ENCODE data around the gene TMEM126A.

TMEM126A gene

GRCh38 chr11:85694385-85694980, 46.7 kb downstream of the TMEM126A start:
- no peaks in the 10 kb centered on the region for H3K36me3 Mint-ChIP-seq
- peaks cover under 1 to 1% of the 10 kb centered on the region in 2 donors for H3K4me1 Mint-ChIP-seq
- H3K27me3 Mint-ChIP-seq = peaks cover 0 to 4% of the 10 kb centered on the region in 2 donors
- ATAC-seq (replicated peaks) = no peak
- H3K27ac Mint-ChIP-seq = no peak overlapping the region
- H3K4me3 Mint-ChIP-seq = no peak overlapping the region
- DNase-seq = no peak
- no peaks in the 10 kb centered on the region for H3K9me3 Mint-ChIP-seq

- H3K27me3 Mint-ChIP-seq = no peaks in the 10 kb centered on the region
- H3K36me3 Mint-ChIP-seq = no peaks in the 10 kb centered on the region
- no peaks in the 10 kb centered on the region for H3K9me3 Mint-ChIP-seq
- DNase-seq = no peak
- peaks cover 7 to 12% of the 10 kb centered on the region in 2 donors for H3K4me1 Mint-ChIP-seq
- no peak overlapping the region for H3K27ac Mint-ChIP-seq
- H3K4me3 Mint-ChIP-seq = no peak overlapping the region
- no peak for ATAC-seq (replicated peaks)
Measured at GRCh38 chr11:85695546-85695945, 47.8 kb downstream of the TMEM126A start.

GRCh38 chr11:85697747-85698146, 50.0 kb downstream of the TMEM126A start:
- Mint-ChIP-seq H3K4me1 (peaks cover 7 to 12% of the 10 kb centered on the region in 2 donors), H3K27me3 (no peaks in the 10 kb centered on the region), H3K36me3 (no peaks in the 10 kb centered on the region), H3K9me3 (no peaks in the 10 kb centered on the region), H3K4me3 (no peak overlapping the region), H3K27ac (no peak overlapping the region)
- DNase-seq = no peak
- ATAC-seq (replicated peaks) = peak in 1 of 2 donors; percentile 47

- no peaks in the 10 kb centered on the region for H3K9me3 Mint-ChIP-seq
- peaks cover 7 to 12% of the 10 kb centered on the region in 2 donors for H3K4me1 Mint-ChIP-seq
- ATAC-seq (replicated peaks) (no peak), DNase-seq (no peak)
- no peak overlapping the region for H3K27ac Mint-ChIP-seq
- peaks cover 0 to under 1% of the 10 kb centered on the region in 2 donors for H3K27me3 Mint-ChIP-seq
- no peaks in the 10 kb centered on the region for H3K36me3 Mint-ChIP-seq
- no peak overlapping the region for H3K4me3 Mint-ChIP-seq
Measured at GRCh38 chr11:85698195-85698594, 50.4 kb downstream of the TMEM126A start.

GRCh38 chr11:85699957-85700741, 52.4 kb downstream of the TMEM126A start:
- Mint-ChIP-seq H3K36me3 (no peaks in the 10 kb centered on the region), H3K4me1 (peaks cover 7 to 12% of the 10 kb centered on the region in 2 donors), H3K9me3 (no peaks in the 10 kb centered on the region), H3K27me3 (peaks cover 0 to 6% of the 10 kb centered on the region in 2 donors), H3K4me3 (peak overlapping the region in 1 of 2 donors; percentile 30), H3K27ac (no peak overlapping the region)
- ATAC-seq (replicated peaks) = peak; percentile 45 to 48
- DNase-seq = no peak

- H3K36me3 Mint-ChIP-seq = no peaks in the 10 kb centered on the region
- ATAC-seq (replicated peaks) (no peak), DNase-seq (no peak)
- peaks cover 1 to 6% of the 10 kb centered on the region in 2 donors for H3K4me1 Mint-ChIP-seq
- H3K4me3 Mint-ChIP-seq = no peak overlapping the region
- H3K27me3 Mint-ChIP-seq = peaks cover 5 to 6% of the 10 kb centered on the region in 2 donors
- H3K27ac Mint-ChIP-seq = no peak overlapping the region
- no peaks in the 10 kb centered on the region for H3K9me3 Mint-ChIP-seq
Measured at GRCh38 chr11:85704967-85705366, 57.2 kb downstream of the TMEM126A start.

- peaks cover 5 to 6% of the 10 kb centered on the region in 2 donors for H3K27me3 Mint-ChIP-seq
Measured at GRCh38 chr11:85705800-85706199, 58.0 kb downstream of the TMEM126A start.

More at GRCh38 chr11:85705800-85706199, 58.0 kb downstream of the TMEM126A start:
- Mint-ChIP-seq H3K27ac (no peak overlapping the region), H3K4me1 (no peaks in the 10 kb centered on the region), H3K36me3 (no peaks in the 10 kb centered on the region), H3K4me3 (no peak overlapping the region), H3K9me3 (no peaks in the 10 kb centered on the region)
- ATAC-seq (replicated peaks) (no peak), DNase-seq (no peak)
